A549 (cell line): ENCODE results near the gene SLCO4A1. TPM values are rescaled to one million over a fixed set of nuclear protein-coding genes. Genes with fewer than 3 reads are reported as not detected.

Experiments
- ATAC-seq, 2 experiments: fragments of 200-7000 bp in 1 of 2; fragments of >200 bp in 1 of 2; cut with Nextera tagmentation in 1 of 2; cut with Tn5 transposase in 1 of 2; 3 replicates each; pipeline versions ENCODE4 v1.8.0 to v1.9.1; 2018 to 2020; ENCODE audit warnings: mild to moderate bottlenecking in 1 of 2, moderate library complexity in 1 of 2
- CTCF ChIA-PET: fragments of 300-600 bp; sonication (Branson Sonifier 250); formaldehyde crosslinking; extraction: SDS; loops from one replicate; lab custom pipeline; 2021; ENCODE audit warnings: antibody characterized with exemption, inconsistent platforms; lab: Yijun Ruan, JAX
- POLR2A ChIA-PET: fragments of 350-600 bp; formaldehyde crosslinking; extraction: SDS; loops from one replicate; lab custom pipeline; 2021; ENCODE audit warnings: antibody characterized with exemption, inconsistent platforms; lab: Yijun Ruan, JAX
- DNase-seq, 2 experiments: peaks; one replicate each; pipeline versions ENCODE4 v3.0.0 to v3.0.0-alpha.2; 2011 to 2016; ENCODE audit warnings: low read depth in 1 of 2, low spot score in 1 of 2
- FAIRE-seq: peaks from 2 replicates; lab custom pipeline; 2011; peaks lifted over from hg19 to GRCh38; lab: Jason Lieb, UNC
- H3K27ac ChIP-seq, 2 experiments: fragments of >200 bp; sonication (Bioruptor Twin); formaldehyde crosslinking; 3 replicates each; pipeline ENCODE4 v1.5.1; 2016 to 2017
- H3K4me1 ChIP-seq: fragments of >200 bp; sonication (Bioruptor Twin); formaldehyde crosslinking; 3 replicates; pipeline ENCODE4 v1.6.1; 2016
- H3K4me2 ChIP-seq: fragments of >200 bp; sonication (Bioruptor Twin); formaldehyde crosslinking; 3 replicates; pipeline ENCODE4 v1.6.1; 2016
- H3K4me3 ChIP-seq: fragments of >200 bp; sonication (Bioruptor Twin); formaldehyde crosslinking; 3 replicates; pipeline ENCODE4 v1.5.1; 2016
- H3K9me3 ChIP-seq: fragments of >200 bp; sonication (Bioruptor Twin); formaldehyde crosslinking; 3 replicates; pipeline ENCODE4 v1.6.1; 2016
- CBX2 ChIP-seq: fragments of 200-600 bp; sonication (generic); IDR thresholded peaks from 2 replicates; pipeline ENCODE4 v1.6.1; 2016; ENCODE audit warnings: low read depth, mild to moderate bottlenecking, borderline replicate concordance
- CBX8 ChIP-seq: fragments of 200-600 bp; sonication (generic); IDR thresholded peaks from 2 replicates; pipeline ENCODE4 v1.6.1; 2016
- CEBPB ChIP-seq, 2 experiments: fragments of >200 bp in 1 of 2; sonication (Bioruptor Twin) in 1 of 2; formaldehyde crosslinking in 1 of 2; IDR thresholded peaks; 2 replicates each; pipeline ENCODE4 v1.6.1; 2012 to 2016
- CHD2 ChIP-seq: fragments of 150-350 bp; IDR thresholded peaks from 2 replicates; pipeline ENCODE4 v1.6.1; 2014; ENCODE audit warnings: low read length; ENCODE audit not compliant: partially characterized antibody
- CHD4 ChIP-seq: fragments of 200-600 bp; sonication (generic); IDR thresholded peaks from 2 replicates; pipeline ENCODE4 v1.6.1; 2016; ENCODE audit warnings: antibody characterized with exemption, mild to moderate bottlenecking, borderline replicate concordance
- EP300 ChIP-seq, 2 experiments: fragments of >200 bp; sonication (Bioruptor Twin); formaldehyde crosslinking; IDR thresholded peaks; 2 replicates in 1 of 2; 3 replicates in 1 of 2; pipeline ENCODE4 v1.6.1; 2016 to 2017
- ESRRA ChIP-seq: fragments of 150-350 bp; IDR thresholded peaks from 2 replicates; pipeline ENCODE4 v1.6.1; 2014; ENCODE audit warnings: mild to moderate bottlenecking, low read length, borderline replicate concordance
- FOSL2 ChIP-seq, 2 experiments: fragments of 450-650 bp in 1 of 2; fragments of >200 bp in 1 of 2; sonication (Bioruptor Twin) in 1 of 2; formaldehyde crosslinking; IDR thresholded peaks; 2 replicates each; pipeline versions ENCODE4 v1.5.0 to v1.6.1; 2016 to 2020; ENCODE audit warnings: mild to moderate bottlenecking in 1 of 2, moderate library complexity in 1 of 2
- HOXA7 ChIP-seq: fragments of 250-450 bp; sonication (Bioruptor Pico); IDR thresholded peaks from 2 replicates; pipeline ENCODE4 v1.5.0; 2020; ENCODE audit warnings: mild to moderate bottlenecking, moderate library complexity
- MAX ChIP-seq: IDR thresholded peaks from 2 replicates; pipeline ENCODE4 v1.6.1; 2012
- MAZ ChIP-seq: fragments of 150-350 bp; IDR thresholded peaks from 2 replicates; pipeline ENCODE4 v1.6.1; 2014; ENCODE audit warnings: antibody characterized with exemption, low read depth, low read length, borderline replicate concordance
- NFE2L2 ChIP-seq: fragments of 150-350 bp; conservative IDR thresholded peaks from 2 replicates; pipeline ENCODE4 v1.6.1; 2014; ENCODE audit warnings: low read length
- POLR2AphosphoS2 ChIP-seq: conservative IDR thresholded peaks from 2 replicates; pipeline ENCODE4 v1.6.1; 2012; ENCODE audit warnings: low read length, improper control_type of control experiment, inconsistent platforms
- RAD21 ChIP-seq, 2 experiments: fragments of >200 bp in 1 of 2; sonication (Bioruptor Twin) in 1 of 2; formaldehyde crosslinking in 1 of 2; IDR thresholded peaks in 1 of 2; conservative IDR thresholded peaks in 1 of 2; 2 replicates in 1 of 2; 3 replicates in 1 of 2; pipeline ENCODE4 v1.6.1; 2012 to 2018; ENCODE audit warnings: inconsistent platforms in 1 of 2
- RFX5 ChIP-seq: fragments of 450-650 bp; IDR thresholded peaks from 2 replicates; pipeline ENCODE4 v1.7.1; 2014; ENCODE audit warnings: antibody characterized with exemption, mild to moderate bottlenecking, moderate library complexity
- RNF2 ChIP-seq: fragments of 200-600 bp; sonication (generic); IDR thresholded peaks from 2 replicates; pipeline ENCODE4 v1.6.1; 2016; ENCODE audit warnings: low read depth, mild to moderate bottlenecking, antibody characterized with exemption, moderate library complexity, borderline replicate concordance
- SMC3 ChIP-seq: fragments of >200 bp; sonication (Bioruptor Twin); formaldehyde crosslinking; IDR thresholded peaks from 3 replicates; pipeline ENCODE4 v1.6.1; 2018; ENCODE audit warnings: inconsistent platforms
- SREBF2 ChIP-seq: fragments of 450-650 bp; IDR thresholded peaks from 2 replicates; pipeline ENCODE4 v1.6.1; 2014; ENCODE audit warnings: mild to moderate bottlenecking, moderate library complexity
- TFCP2L1 ChIP-seq: fragments of 250-450 bp; sonication (Bioruptor Pico); IDR thresholded peaks from 2 replicates; pipeline ENCODE4 v1.5.0; 2021; ENCODE audit warnings: mild to moderate bottlenecking
- USF2 ChIP-seq: fragments of 450-650 bp; IDR thresholded peaks from 2 replicates; pipeline ENCODE4 v1.6.1; 2014; ENCODE audit warnings: antibody characterized with exemption
- ZFP36 ChIP-seq: fragments of 450-650 bp; IDR thresholded peaks from 2 replicates; pipeline ENCODE4 v1.6.1; 2014; ENCODE audit warnings: borderline replicate concordance; ENCODE audit not compliant: partially characterized antibody
- WGBS: methylation state at CpG from one replicate; pipeline ENCODE4 v1.1.6; 2017; ENCODE audit errors: missing lambda C conversion rate; 5-methylcytosine and 5-hydroxymethylcytosine counted together
- polyA plus RNA-seq, 4 experiments: library from polyadenylated mRNA; depleted of rRNA in 3 of 4; stranded (reverse); fragments of >200 nt; fragmentation: RNase III in 1 of 4; extraction: RNeasy Plus Mini Kit Qiagen cat#74134 plus additional on column Dnase treatment in 1 of 4; gene quantifications; 2 replicates in 3 of 4; 3 replicates in 1 of 4; pipeline ENCODE4 v1.2.3, GENCODE V29; 2011 to 2017
- TF ChIP-seq, protein P1 (sequence below): fragments of 200-600 bp; sonication (generic); IDR thresholded peaks from 2 replicates; pipeline ENCODE4 v1.6.1; 2016; ENCODE audit warnings: antibody characterized with exemption, mild to moderate bottlenecking, moderate library complexity

Gene SLCO4A1
- polyA plus RNA-seq, 2 of the 4 experiments (the other 2 are of a cell fraction), result 1.3 to 11.2 TPM

DNA sequence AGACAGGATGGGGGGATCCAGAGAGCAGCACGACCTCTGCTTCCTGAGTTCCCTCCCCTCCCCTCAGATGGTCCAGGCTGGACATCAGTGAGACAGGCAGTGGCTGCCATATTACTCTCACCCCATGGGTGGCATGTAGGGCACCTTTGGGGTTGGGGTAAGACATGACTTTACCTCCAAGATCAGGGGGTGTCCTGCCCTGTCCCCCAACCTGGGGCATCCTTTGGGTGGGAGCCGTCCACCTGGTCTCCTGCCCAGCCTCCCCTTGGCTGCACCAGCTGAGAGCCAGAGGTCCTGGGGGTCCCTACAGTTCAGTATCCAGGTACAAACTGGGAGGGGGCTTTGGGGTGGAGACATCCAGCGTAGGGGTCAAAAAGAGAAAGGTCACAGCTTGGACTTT, 48.7 kb upstream of the SLCO4A1 start:
- no peak for TF ChIP-seq HOXA7 (CRISPR knock-in tag)
- no peak for TF ChIP-seq SMC3
- TF ChIP-seq CHD2, result no peak
- no peak for TF ChIP-seq TFCP2L1 (CRISPR knock-in tag)
- TF ChIP-seq CEBPB (IDR thresholded peaks at IDR 0.05), result no peak
- TF ChIP-seq NFE2L2, result no peak
- Histone ChIP-seq H3K4me1 (peaks cover 21% of the 10 kb centered on the region), H3K9me3 (no peaks in the 10 kb centered on the region), H3K27ac (no peak overlapping the region), H3K4me3 (no peak overlapping the region), H3K4me2 (no peak overlapping the region)
- 78% methylated on average over 3 of the region's 3 CpGs for WGBS
- ATAC-seq, result no peak
- DNase-seq, result no peak
- FAIRE-seq, result no peak
- POLR2A ChIA-PET, result no interaction called here
- CTCF ChIA-PET, result interaction anchor here (1.0 to 2.4 kb wide), 4 partner anchors 11 to 94 kb away, joined by 3 to 11 read pairs (median 3); no protein-coding TSS in a partner anchor

DNA sequence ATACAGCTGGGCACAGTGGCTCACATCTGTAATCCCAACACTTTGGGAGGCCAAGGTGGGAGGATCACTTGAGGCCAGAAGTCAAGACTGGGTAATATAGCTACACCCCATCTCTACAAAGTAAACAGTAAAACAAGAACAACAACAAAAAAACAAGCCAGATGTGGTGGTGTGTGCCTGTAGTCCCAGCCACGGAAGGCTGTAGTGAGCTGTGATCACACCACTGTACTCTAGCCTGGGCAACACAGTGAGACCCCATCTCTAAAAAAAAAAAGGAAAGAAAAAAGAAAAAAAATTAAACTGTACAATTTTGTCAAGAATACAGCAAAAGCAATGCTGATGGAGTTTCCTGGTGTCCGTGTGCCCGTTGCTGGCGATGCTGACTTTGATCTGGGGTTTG, 47.2 kb upstream of the SLCO4A1 start:
- FAIRE-seq, result no peak
- TF ChIP-seq CHD2, result no peak
- TF ChIP-seq CBX2, result no peak
- TF ChIP-seq RAD21 (conservative IDR thresholded peaks at IDR 0.05 in 1 of 2, IDR thresholded peaks at IDR 0.05 in 1 of 2), result no peak
- no peak for TF ChIP-seq MAZ
- TF ChIP-seq EP300 (IDR thresholded peaks at IDR 0.05), result no peak
- TF ChIP-seq FOSL2 (IDR thresholded peaks at IDR 0.05), result no peak
- no peak for TF ChIP-seq FOSL2 (CRISPR knock-in tag; IDR thresholded peaks at IDR 0.05)
- no peak for TF ChIP-seq RNF2
- TF ChIP-seq MAX, result no peak
- no peak for TF ChIP-seq NFE2L2
- no peak for TF ChIP-seq CBX8
- TF ChIP-seq SREBF2, result no peak
- no peak for TF ChIP-seq POLR2AphosphoS2
- TF ChIP-seq, all 56 proteins: peak for 0
- H3K4me3 ChIP-seq, result 0 out of 3 replicates have a peak overlapping the region, but pooled peaks have one; percentile 14
- POLR2A ChIA-PET, result no interaction called here
- H3K9me3 ChIP-seq, result no peaks in the 10 kb centered on the region
- WGBS, result 0% methylated on average over 4 of the region's 4 CpGs
- no peak for DNase-seq
- CTCF ChIA-PET, result interaction anchor here (0.7 to 2.4 kb wide), 3 partner anchors 22 to 1205 kb away, joined by 3 to 11 read pairs (median 4); no protein-coding TSS in a partner anchor
- no peak overlapping the region for H3K27ac ChIP-seq
- H3K4me1 ChIP-seq, result peaks cover 25% of the 10 kb centered on the region
- H3K4me2 ChIP-seq, result peak overlapping the region; percentile 59
- ATAC-seq, result no peak

DNA sequence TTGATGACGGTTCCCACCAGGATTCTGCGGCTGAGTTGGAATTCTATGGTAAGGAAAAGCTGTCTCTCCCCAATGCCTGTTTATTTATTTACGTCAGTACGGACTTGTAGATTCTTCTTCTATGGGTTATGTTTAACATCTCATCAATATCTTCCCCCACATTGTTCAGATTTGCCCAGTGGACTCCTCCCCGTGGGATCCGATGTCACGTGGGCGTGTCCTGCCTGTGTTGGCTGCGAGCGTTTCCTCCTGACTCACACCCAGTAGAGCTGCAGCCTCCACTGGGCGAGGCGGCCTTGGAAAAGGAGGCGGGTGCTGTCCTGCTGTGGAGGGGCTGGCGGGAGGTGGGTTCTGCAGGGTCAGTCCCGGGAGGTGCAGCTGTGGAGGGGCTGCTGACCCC, 46.8 kb upstream of the SLCO4A1 start:
- peak overlapping the region; percentile 59 for H3K4me2 ChIP-seq
- H3K4me3 ChIP-seq, result 0 out of 3 replicates have a peak overlapping the region, but pooled peaks have one; percentile 14
- CTCF ChIA-PET, result interaction anchor here (0.7 to 2.4 kb wide), 2 partner anchors 21 to 1204 kb away, joined by 4 to 11 read pairs; no protein-coding TSS in a partner anchor
- no peaks in the 10 kb centered on the region for H3K9me3 ChIP-seq
- TF ChIP-seq USF2 (peak; percentile 82), MAX (peak; percentile 45), ESRRA (no peak)
- TF ChIP-seq, all 56 proteins: peak for 2
- Histone ChIP-seq H3K4me1 (peaks cover 21% of the 10 kb centered on the region), H3K27ac (peak overlapping the region in 1 of 2 experiments; percentile 57; a peak in 2 of 6 replicates)
- WGBS, result 11% methylated on average over 13 of the region's 15 CpGs
- FAIRE-seq, result no peak
- ATAC-seq, result peak; percentile 71 to 81
- POLR2A ChIA-PET, result no interaction called here
- peak; percentile 66 to 81 for DNase-seq

GRCh38 chr20:62596486-62596885, 45.8 kb upstream of the SLCO4A1 start:
- ChIA-PET POLR2A (no interaction called here), CTCF (interaction anchor here (0.5 kb wide), 1 partner anchor 25 kb away, joined by 3 read pairs; no protein-coding TSS in a partner anchor)
- H3K4me3 ChIP-seq, result no peak overlapping the region
- H3K27ac ChIP-seq, result no peak overlapping the region
- H3K4me1 ChIP-seq, result peaks cover 17% of the 10 kb centered on the region; the same call in 2 of the 3 replicates
- no peak overlapping the region for H3K4me2 ChIP-seq
- 64% methylated on average over 9 of the region's 18 CpGs for whole genome bisulfite sequencing
- H3K9me3 ChIP-seq, result no peaks in the 10 kb centered on the region
- no peak for DNase-seq
- FAIRE-seq, result no peak
- ATAC-seq, result no peak
- TF ChIP-seq CHD4 (no peak), ZFP36 (no peak), RNF2 (no peak), RFX5 (no peak), USF2 (no peak)
- TF ChIP-seq, protein P1, sequence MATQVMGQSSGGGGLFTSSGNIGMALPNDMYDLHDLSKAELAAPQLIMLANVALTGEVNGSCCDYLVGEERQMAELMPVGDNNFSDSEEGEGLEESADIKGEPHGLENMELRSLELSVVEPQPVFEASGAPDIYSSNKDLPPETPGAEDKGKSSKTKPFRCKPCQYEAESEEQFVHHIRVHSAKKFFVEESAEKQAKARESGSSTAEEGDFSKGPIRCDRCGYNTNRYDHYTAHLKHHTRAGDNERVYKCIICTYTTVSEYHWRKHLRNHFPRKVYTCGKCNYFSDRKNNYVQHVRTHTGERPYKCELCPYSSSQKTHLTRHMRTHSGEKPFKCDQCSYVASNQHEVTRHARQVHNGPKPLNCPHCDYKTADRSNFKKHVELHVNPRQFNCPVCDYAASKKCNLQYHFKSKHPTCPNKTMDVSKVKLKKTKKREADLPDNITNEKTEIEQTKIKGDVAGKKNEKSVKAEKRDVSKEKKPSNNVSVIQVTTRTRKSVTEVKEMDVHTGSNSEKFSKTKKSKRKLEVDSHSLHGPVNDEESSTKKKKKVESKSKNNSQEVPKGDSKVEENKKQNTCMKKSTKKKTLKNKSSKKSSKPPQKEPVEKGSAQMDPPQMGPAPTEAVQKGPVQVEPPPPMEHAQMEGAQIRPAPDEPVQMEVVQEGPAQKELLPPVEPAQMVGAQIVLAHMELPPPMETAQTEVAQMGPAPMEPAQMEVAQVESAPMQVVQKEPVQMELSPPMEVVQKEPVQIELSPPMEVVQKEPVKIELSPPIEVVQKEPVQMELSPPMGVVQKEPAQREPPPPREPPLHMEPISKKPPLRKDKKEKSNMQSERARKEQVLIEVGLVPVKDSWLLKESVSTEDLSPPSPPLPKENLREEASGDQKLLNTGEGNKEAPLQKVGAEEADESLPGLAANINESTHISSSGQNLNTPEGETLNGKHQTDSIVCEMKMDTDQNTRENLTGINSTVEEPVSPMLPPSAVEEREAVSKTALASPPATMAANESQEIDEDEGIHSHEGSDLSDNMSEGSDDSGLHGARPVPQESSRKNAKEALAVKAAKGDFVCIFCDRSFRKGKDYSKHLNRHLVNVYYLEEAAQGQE, result no peak
